ENCODE measurements around the gene TMEM176A. TPM values are rescaled to one million over a fixed set of nuclear protein-coding genes. Genes with fewer than 3 reads are reported as not detected.

TMEM176A gene
- total RNA-seq, 1 donor from 2014 or later: 2.0 TPM

GRCh38 chr7:150842716-150843115 lies 42.1 kb downstream of the TMEM176A start:
- H3K36me3 Mint-ChIP-seq (ENCODE audit: low read depth): no peaks in the 10 kb centered on the region
- no peaks in the 10 kb centered on the region for H3K9me3 Mint-ChIP-seq
- H3K4me3 Mint-ChIP-seq: no peak overlapping the region
- no peak overlapping the region for H3K27ac Mint-ChIP-seq (ENCODE audit: unreplicated experiment)
- no peaks in the 10 kb centered on the region for H3K4me1 Mint-ChIP-seq
- TF ChIP-seq CTCF (conservative IDR thresholded peaks at IDR 0.05): no peak
- no peaks in the 10 kb centered on the region for H3K27me3 Mint-ChIP-seq (ENCODE audit: low read depth)
- DNase-seq (ENCODE audit: low read depth, low spot score): no peak

GRCh38 chr7:150845421-150845861 lies 44.9 kb downstream of the TMEM176A start:
- DNase-seq (ENCODE audit: low read depth, low spot score): no peak
- no peak for TF ChIP-seq CTCF (conservative IDR thresholded peaks at IDR 0.05)

GRCh38 chr7:150846291-150847115 lies 45.9 kb downstream of the TMEM176A start:
- Mint-ChIP-seq H3K36me3 (ENCODE audit: low read depth) (no peaks in the 10 kb centered on the region), H3K4me1 (no peaks in the 10 kb centered on the region), H3K4me3 (no peak overlapping the region), H3K27ac (ENCODE audit: unreplicated experiment) (no peak overlapping the region), H3K9me3 (no peaks in the 10 kb centered on the region), H3K27me3 (ENCODE audit: low read depth) (peaks cover 2% of the 10 kb centered on the region)
- no peak for TF ChIP-seq CTCF (conservative IDR thresholded peaks at IDR 0.05)
- DNase-seq (ENCODE audit: low read depth, low spot score): no peak

More at GRCh38 chr7:150845421-150845861, 44.9 kb downstream of the TMEM176A start:
- Mint-ChIP-seq H3K4me1 (no peaks in the 10 kb centered on the region), H3K27me3 (ENCODE audit: low read depth) (peaks cover 2% of the 10 kb centered on the region), H3K9me3 (no peaks in the 10 kb centered on the region), H3K36me3 (ENCODE audit: low read depth) (no peaks in the 10 kb centered on the region), H3K27ac (ENCODE audit: unreplicated experiment) (no peak overlapping the region), H3K4me3 (no peak overlapping the region)

GRCh38 chr7:150847536-150847935 lies 47.0 kb downstream of the TMEM176A start:
- Mint-ChIP-seq H3K4me3 (no peak overlapping the region), H3K27me3 (ENCODE audit: low read depth) (peaks cover 2% of the 10 kb centered on the region), H3K36me3 (ENCODE audit: low read depth) (no peaks in the 10 kb centered on the region), H3K27ac (ENCODE audit: unreplicated experiment) (no peak overlapping the region), H3K9me3 (no peaks in the 10 kb centered on the region), H3K4me1 (no peaks in the 10 kb centered on the region)
- DNase-seq (ENCODE audit: low read depth, low spot score): no peak
- no peak for TF ChIP-seq CTCF (conservative IDR thresholded peaks at IDR 0.05)

- H3K4me1 Mint-ChIP-seq: no peaks in the 10 kb centered on the region
- H3K9me3 Mint-ChIP-seq: no peaks in the 10 kb centered on the region
- H3K27me3 Mint-ChIP-seq (ENCODE audit: low read depth): peaks cover 2% of the 10 kb centered on the region
These were observed 47.5 kb downstream of the TMEM176A start for GRCh38 chr7:150848111-150848510.

More at GRCh38 chr7:150848111-150848510, 47.5 kb downstream of the TMEM176A start:
- no peak for TF ChIP-seq CTCF (conservative IDR thresholded peaks at IDR 0.05)
- Mint-ChIP-seq H3K36me3 (ENCODE audit: low read depth) (no peaks in the 10 kb centered on the region), H3K4me3 (no peak overlapping the region), H3K27ac (ENCODE audit: unreplicated experiment) (no peak overlapping the region)
- no peak for DNase-seq (ENCODE audit: low read depth, low spot score)

Measured in neural crest cell (in vitro differentiated cells).